Left colon (tissue), 2 donors: ENCODE results near the gene LRMDA. TPM values are rescaled to one million over a fixed set of nuclear protein-coding genes. Genes with fewer than 3 reads are reported as not detected.
"Not testable (repeated sequence)": the region's sequence is repeated elsewhere in the genome, so short reads cannot be mapped to it uniquely, and the experiment has no call there.

Experiments
- ATAC-seq: fragments of 200-7000 bp; cut with Tn5 transposase; one replicate; pipeline ENCODE4 v1.9.1; 2020; ENCODE audit warnings: mild to moderate bottlenecking, moderate library complexity
- DNase-seq, 2 donors: peaks; one replicate each; pipeline ENCODE4 v3.0.0-alpha.2; 2020
- intact Hi-C, 2 donors: fragments of 100-400 bp; cut with DNase I in 1 of 2; cut with micrococcal nuclease in 1 of 2; formaldehyde crosslinking; loops; one replicate each; pipeline versions ENCODE4 v1.11.2 to v1.14.0; 2022; cut with DNase I, micrococcal nuclease
- total RNA-seq, 2 donors: library from RNA; stranded (reverse); fragmentation: NEBNext Ultra II Directional; extraction: Animal tissue kit (Norgen Biotek cat#: 25700); gene quantifications; one replicate each; pipeline ENCODE4 v1.2.1, GENCODE V29; 2021
- donor health status: DM: no; HTN: no; CAD: no.
- donor health status: DM: yes; HTN: yes; CAD: no.

Gene LRMDA
- total RNA-seq, 2 donors from 2014 or later: 8.1 to 10.6 TPM

DNA sequence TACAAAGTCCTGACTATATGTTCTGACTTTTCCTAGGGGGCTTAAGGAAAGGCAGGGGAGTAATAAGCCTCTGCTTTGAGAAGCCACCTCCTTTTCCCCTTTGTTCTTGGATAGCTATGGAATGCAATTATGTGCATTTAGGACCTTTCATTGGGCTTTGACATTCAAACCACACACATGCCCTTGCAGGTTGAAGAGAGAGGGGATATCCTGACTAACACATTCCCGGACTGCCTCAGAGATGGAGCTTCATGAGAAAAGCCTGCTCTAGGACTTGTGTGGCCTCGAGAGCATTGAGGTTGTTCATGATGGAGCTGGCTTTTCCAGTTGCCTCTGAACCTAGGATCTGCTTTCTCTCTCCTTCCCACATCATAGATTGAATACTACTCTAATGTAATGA lies 694.5 kb downstream of the LRMDA start:
- intact Hi-C loops: no loop called here
- DNase-seq (no peak), ATAC-seq (no peak)

- intact Hi-C loops: no loop called here
- DNase-seq (no peak), ATAC-seq (peak; percentile 32)
Observed at GRCh38 chr10:76126607-76127527, 695.4 kb downstream of the LRMDA start.

DNA sequence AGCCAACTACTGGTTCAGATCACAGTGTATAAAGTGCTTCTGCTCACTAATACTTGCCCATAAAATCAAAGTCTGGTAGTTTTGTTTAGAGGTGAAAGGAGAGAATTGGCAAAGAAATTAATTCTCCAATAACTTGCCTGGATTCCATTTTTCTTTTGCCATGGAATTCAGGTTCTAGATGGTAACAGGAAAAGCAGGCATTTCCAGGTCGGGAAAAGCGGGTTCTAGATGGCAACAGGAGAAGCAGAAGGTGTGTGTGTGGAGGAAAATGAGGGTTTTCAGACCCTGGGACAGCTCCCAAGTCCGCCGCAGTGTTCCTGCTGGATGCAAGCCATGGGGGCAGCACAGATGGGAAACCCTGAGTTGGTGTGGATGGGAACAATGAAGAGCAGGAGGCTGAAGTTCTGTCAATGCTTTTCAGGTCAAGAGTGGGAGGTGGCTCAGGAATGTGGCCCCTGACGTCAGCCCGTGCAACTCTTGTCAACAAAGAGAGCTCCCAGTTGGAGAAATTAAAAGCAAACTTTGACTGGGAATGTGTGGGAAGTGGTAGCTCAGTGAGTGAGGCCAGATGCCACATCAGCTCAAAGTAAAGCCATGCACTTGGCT lies 696.7 kb downstream of the LRMDA start:
- intact Hi-C loops: no loop called here
- no peak for ATAC-seq

DNA sequence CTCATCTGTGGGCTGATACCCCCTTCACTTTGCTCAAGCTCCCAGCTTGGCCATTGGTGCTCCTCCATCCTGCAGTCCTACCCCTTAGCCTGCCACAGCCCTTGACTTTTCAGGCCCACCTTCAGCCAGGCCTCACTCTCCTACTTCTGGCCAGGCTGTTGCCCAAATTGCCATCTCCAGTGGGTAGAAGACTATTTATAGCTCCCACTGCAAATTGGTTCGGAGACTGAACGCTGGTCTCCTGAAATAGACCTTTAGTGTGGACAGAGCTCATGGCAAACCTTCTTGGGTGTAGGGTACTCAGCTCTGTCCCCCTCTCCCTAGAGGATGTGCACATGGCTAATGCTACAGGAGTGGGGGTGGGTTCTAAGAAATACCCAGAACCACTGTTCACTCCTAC lies 697.8 kb downstream of the LRMDA start:
- DNase-seq (no peak), ATAC-seq (no peak)
- intact Hi-C loops: no loop called here

More for the DNA sequence above, 696.7 kb downstream of the LRMDA start:
- DNase-seq: no peak

- ATAC-seq: no peak
- DNase-seq: no peak
- intact Hi-C loops: no loop called here
Observed at GRCh38 chr10:76130892-76131291, 699.5 kb downstream of the LRMDA start.

DNA sequence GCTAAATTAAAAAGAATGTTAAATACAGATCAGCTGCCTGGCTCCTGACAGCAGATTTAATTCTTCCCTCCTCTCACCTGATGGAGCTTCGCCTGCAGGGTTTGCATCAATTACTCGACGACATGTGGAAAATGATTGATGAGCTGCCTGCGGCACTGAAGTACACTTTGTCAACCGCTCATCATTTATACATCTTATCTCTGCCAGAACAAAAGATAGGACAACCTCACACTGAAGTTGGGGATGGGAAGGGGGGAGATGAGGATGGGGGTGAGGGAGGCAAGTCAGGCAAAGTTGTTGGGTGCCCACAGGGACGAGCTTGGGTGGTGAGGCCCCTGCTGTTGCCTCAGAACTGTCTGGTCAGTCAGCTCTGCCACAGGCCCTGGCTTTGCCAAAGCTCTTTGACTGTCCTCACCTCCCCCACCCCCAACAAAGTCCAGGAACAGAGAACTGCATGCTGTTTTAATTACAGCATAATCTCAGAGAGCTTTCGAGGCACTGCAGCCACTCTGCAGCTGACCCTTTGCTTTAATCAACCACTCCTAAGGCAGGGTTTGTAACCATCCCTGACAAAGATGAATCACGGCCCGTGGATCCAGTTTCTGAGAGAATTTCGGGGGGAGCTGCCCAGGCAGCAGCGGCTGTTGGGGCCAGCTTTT lies 702.3 kb downstream of the LRMDA start:
- ATAC-seq (no peak), DNase-seq (no peak)
- intact Hi-C loops: no loop called here

GRCh38 chr10:76136961-76137360 lies 705.5 kb downstream of the LRMDA start:
- intact Hi-C loops: no loop called here
- ATAC-seq: no peak
- no peak for DNase-seq

GRCh38 chr10:76138286-76138685 lies 706.9 kb downstream of the LRMDA start:
- ATAC-seq: no peak
- no peak for DNase-seq
- intact Hi-C loops: no loop called here

GRCh38 chr10:76138906-76139305 lies 707.5 kb downstream of the LRMDA start:
- DNase-seq: no peak
- intact Hi-C loops: no loop called here
- ATAC-seq: no peak

DNA sequence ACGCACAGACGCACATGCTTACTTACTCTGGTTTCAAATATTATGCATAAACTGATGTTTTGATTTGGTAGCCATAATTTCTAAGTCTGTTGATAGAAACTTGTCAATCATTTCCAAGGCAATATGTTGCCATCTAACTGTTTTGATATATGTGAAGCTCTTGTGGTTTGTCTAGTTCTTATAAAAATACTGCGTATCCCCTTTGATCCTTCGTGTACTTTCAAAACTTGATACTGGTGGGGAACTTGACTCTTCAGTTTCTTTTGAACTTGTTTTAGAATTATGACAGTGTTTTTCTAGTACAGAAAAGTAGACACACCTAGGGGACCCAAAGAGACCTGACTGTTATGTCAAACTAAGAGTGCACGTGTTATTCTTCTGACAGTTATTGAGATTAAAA lies 708.0 kb downstream of the LRMDA start:
- ATAC-seq (no peak), DNase-seq (no peak)
- intact Hi-C loops: no loop called here

DNA sequence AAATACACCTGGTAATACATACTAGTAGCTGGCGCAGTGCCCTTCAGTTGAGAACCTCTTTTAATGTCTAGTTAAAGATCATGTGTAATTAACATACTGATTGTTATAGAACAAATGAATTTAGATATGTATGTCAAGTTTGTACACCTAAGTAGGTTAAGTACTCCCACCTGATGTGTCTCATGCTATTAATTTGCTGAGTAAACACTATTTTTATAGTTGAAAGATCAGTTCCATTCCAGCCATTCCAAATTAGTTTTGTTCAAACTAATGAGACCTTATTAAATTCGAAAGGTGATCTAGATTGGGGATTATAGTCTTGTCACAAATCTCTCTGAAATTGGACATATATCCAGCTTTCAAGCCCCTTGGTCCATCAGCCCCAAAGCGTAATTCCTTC lies 710.0 kb downstream of the LRMDA start:
- DNase-seq (no peak), ATAC-seq (no peak)
- intact Hi-C loops: no loop called here

GRCh38 chr10:76148217-76148616 lies 716.8 kb downstream of the LRMDA start:
- DNase-seq, intact Hi-C loops: not testable (repeated sequence)

GRCh38 chr10:76149182-76149581 lies 717.8 kb downstream of the LRMDA start:
- intact Hi-C loops: no loop called here
- no peak for ATAC-seq
- no peak for DNase-seq

More at GRCh38 chr10:76148217-76148616, 716.8 kb downstream of the LRMDA start:
- ATAC-seq: not testable (repeated sequence)

DNA sequence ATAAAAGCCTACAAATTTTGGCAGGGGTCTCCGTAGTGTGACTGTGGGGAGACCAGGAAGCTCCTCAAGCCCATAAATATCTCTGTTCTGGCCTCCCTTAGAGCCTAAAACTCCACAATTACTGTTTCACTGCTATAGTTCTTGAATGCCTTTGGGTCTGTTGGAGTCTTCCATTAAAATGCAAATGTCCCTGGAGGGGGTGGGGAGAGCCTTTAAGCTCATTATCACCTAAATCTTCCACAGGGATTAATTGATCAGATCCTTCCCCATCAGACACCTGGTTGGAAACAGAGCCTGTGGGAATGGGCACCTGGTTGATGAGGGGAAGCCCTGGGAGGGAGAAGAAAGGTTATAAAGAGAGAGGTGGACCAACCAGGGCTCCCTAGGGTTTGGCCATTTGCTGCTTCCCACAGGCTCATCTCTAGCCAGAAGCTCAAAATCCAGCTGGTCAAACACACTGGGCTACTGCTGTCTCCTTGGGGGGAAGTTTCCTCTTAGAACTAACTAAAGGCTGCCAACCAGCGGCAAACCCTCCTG lies 718.2 kb downstream of the LRMDA start:
- ATAC-seq: no peak
- intact Hi-C loops: no loop called here
- DNase-seq: no peak

DNA sequence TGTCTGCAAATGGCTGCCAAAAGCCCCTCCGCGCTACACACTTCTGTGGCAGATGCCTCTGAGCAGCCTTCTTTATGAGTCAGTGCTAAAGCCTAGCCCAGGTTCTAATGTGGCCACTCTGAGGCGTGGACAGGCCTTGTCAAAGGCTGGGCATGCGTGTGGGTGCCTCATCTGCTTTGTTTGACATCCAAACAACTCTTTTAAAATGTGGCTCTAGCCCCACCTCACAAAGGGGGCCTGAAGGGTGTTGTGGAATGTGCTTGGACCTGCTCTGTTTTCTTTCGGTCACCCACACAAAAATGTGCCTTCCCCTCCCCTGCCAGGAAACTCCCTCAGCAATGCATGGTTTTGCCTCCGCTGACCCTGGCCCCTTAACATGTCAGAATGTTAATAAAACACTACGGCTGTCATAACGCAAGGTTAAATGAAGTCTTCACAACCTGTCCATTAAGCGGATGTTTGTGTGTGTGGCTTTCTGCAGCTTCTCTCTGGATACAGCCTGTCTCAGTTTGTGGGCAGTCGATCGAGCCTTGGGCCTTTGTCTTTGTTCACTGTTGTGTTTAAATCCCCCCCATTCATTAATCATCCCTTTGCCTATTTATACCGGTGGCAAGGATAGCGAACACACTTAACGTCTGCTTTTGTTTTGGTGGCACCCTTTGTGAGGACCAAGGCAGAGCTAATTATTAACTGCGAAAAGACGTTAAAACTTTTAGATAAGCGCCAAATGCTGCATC lies 718.9 kb downstream of the LRMDA start:
- ATAC-seq (no peak), DNase-seq (no peak)
- intact Hi-C loops: no loop called here

DNA sequence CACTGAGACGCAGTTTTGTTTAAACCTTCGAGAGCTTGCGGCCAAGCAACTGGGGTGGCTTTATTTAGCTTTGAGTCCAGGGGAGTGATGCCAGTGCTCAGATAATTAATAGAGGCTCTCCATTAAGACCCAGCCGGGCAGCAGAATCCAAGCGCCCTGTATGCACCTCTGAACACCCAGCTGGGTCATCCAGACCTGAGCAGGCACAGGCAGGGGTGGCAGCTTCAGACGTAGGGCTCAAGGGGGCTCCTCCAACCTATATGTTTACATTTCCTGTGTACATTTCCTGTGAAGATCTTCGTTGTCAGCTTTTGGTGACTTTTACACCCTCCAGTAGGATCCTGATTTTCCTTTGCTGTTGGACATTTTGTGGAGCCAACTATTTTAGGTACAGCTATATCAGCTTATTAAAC lies 719.5 kb downstream of the LRMDA start:
- intact Hi-C loops: no loop called here
- DNase-seq (no peak), ATAC-seq (no peak)

- ATAC-seq (no peak), DNase-seq (no peak)
- intact Hi-C loops: no loop called here
Observed at GRCh38 chr10:76152186-76152585, 720.8 kb downstream of the LRMDA start.

DNA sequence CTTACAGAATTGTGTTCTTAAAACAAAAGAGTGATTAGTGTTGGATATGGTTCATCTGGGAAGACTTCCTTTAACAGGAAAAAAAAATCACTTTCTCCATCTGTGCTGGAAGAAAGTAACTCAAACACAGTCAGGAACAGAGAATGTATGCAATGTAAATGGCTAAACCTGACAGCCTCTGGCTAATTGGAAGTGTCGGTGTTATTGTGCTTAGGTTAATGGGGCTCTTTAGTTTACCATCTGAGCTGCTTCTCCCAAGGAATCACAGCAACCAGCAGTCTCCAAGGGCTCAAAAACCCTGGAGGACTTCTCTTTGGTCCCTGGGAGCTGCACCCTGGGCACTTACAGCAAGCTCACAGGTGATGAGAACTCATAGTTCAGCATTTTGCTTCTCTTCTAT lies 724.5 kb downstream of the LRMDA start:
- intact Hi-C loops: no loop called here
- DNase-seq (no peak), ATAC-seq (no peak)
